Measurements from ENCODE around the gene UBE2N. TPM values are rescaled to one million over a fixed set of nuclear protein-coding genes. Genes with fewer than 3 reads are reported as not detected.

Gene UBE2N
- total and polyA plus RNA-seq, 8 donors = 82.2 to 154 (median 137) TPM

DNA sequence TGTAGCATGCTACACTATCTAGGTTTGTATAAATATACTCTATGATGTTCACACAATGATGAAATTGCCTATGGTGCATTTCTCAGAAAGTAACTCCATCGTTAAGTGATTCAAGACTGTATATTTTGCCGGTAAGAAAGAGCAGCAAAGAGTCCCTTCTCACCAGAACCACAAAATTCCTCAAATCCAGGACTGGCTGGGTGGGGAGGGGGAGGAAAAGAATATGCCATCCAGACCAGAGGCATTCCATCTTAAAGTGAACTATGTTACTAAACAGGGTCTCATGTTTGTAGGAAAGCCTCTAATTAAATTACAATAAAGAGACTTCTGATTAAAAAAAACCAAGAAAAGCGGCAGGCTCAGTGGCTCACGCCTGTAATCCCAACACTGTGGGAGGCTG is 11.5 kb downstream of the UBE2N start:
- Histone ChIP-seq H3K36me3 (no peaks in the 10 kb centered on the region), H3K27me3 (no peaks in the 10 kb centered on the region), H3K4me1 (peaks cover 26 to 73% of the 10 kb centered on the region in 2 donors), H3K9me3 (no peaks in the 10 kb centered on the region), H3K27ac (no peak overlapping the region), H3K4me3 (no peak overlapping the region)
- TF ChIP-seq, protein P1, sequence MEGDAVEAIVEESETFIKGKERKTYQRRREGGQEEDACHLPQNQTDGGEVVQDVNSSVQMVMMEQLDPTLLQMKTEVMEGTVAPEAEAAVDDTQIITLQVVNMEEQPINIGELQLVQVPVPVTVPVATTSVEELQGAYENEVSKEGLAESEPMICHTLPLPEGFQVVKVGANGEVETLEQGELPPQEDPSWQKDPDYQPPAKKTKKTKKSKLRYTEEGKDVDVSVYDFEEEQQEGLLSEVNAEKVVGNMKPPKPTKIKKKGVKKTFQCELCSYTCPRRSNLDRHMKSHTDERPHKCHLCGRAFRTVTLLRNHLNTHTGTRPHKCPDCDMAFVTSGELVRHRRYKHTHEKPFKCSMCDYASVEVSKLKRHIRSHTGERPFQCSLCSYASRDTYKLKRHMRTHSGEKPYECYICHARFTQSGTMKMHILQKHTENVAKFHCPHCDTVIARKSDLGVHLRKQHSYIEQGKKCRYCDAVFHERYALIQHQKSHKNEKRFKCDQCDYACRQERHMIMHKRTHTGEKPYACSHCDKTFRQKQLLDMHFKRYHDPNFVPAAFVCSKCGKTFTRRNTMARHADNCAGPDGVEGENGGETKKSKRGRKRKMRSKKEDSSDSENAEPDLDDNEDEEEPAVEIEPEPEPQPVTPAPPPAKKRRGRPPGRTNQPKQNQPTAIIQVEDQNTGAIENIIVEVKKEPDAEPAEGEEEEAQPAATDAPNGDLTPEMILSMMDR (IDR thresholded peaks at IDR 0.05) = no peak
- no peak for DNase-seq
- ATAC-seq = no peak
- intact Hi-C loops (cut with DNase I) = no loop called here

DNA sequence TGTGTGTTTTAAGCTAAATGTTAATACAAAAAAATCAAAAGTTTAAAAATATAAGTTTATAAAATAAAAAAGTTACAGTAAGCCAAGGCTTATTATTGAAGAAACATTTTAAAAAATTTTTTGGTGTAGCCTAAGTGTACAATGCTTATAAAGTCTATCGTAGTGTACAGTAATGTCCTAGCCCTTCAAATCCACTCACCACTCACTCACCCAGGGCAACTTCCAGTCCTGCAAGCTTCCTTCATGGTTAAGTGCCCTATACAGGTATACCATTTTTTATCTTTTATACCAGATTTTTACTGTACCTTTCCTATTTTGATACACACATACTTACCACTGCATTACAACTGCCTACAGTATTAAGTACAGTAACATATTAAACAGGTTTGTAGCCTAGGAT is 11.9 kb downstream of the UBE2N start:
- ATAC-seq (peak; percentile 70), DNase-seq (no peak)
- peaks cover 28 to 72% of the 10 kb centered on the region in 2 donors for H3K4me1 ChIP-seq
- H3K4me3 ChIP-seq = no peak overlapping the region
- H3K9me3 ChIP-seq = no peaks in the 10 kb centered on the region
- H3K27ac ChIP-seq = no peak overlapping the region
- TF ChIP-seq, protein P1 (IDR thresholded peaks at IDR 0.05) = no peak
- intact Hi-C loops (cut with DNase I) = no loop called here
- H3K36me3 ChIP-seq = no peaks in the 10 kb centered on the region
- H3K27me3 ChIP-seq = no peaks in the 10 kb centered on the region

DNA sequence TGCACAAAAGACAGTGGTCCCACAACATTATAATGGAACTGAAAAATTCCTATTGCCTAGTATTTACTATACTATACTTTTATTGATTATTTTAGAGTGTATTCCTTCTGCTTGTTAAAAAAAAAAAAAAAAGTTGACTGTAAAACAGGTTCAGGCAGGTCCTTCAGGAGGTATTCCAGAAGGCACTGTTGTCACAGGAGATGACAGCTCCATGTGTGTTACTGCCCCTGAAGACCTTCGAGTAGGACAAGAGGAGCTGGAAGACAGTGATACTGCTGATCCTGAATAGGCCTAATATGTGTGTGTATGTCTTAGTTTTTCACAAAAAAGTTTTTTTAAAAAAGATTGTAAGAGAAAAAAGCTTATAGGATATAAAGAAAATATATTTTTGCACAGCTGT is 12.3 kb downstream of the UBE2N start:
- H3K27ac ChIP-seq = no peak overlapping the region
- TF ChIP-seq, protein P1 (IDR thresholded peaks at IDR 0.05) = no peak
- DNase-seq (no peak), ATAC-seq (peak; percentile 34)
- H3K27me3 ChIP-seq = no peaks in the 10 kb centered on the region
- H3K4me3 ChIP-seq = no peak overlapping the region
- intact Hi-C loops (cut with DNase I) = no loop called here
- no peaks in the 10 kb centered on the region for H3K9me3 ChIP-seq
- H3K36me3 ChIP-seq = no peaks in the 10 kb centered on the region
- peaks cover 28 to 71% of the 10 kb centered on the region in 2 donors for H3K4me1 ChIP-seq

DNA sequence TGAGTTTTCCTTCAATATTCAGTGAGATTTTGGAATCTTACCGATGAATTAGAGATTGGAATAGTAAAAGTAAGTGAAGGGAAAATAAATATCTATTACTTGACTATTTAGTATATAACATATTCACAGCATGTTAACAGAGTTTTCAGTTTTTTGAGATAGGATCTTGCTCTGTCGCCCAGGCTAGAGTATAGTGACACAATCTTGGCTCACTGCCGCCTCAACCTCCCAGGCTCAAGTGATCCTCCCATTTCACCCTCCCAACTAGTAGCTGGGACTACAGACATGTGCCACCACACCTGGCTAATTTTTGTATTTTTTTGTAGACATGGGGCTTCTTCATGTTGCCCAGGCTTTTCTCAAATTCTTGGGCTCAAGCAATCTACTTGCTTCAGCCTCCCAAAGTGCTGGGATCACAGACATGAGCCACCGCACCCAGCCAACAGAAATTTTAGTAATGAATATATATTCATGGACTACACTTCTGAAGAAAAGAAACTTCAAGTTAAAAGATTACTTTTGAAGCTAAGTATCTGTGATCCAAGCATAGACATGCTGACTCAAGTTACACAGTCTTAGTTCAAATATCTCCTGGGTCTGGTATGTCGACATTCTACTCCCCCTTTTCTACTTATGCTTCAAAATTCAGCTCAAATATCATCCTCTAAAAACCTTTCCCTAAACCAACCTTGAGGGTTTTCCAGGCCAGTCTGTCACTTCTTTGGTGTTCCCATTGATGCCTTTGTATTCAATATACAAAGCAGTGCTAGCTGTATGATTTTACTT is 13.8 kb downstream of the UBE2N start:
- no peaks in the 10 kb centered on the region for H3K36me3 ChIP-seq
- ATAC-seq (peak; percentile 64), DNase-seq (peak in 1 of 4 donors; percentile 48)
- intact Hi-C loops (cut with DNase I) = no loop called here
- H3K4me1 ChIP-seq = peaks cover 35 to 71% of the 10 kb centered on the region in 2 donors
- H3K9me3 ChIP-seq = no peaks in the 10 kb centered on the region
- TF ChIP-seq, protein P1 (IDR thresholded peaks at IDR 0.05) = no peak
- no peak overlapping the region for H3K4me3 ChIP-seq
- no peaks in the 10 kb centered on the region for H3K27me3 ChIP-seq
- H3K27ac ChIP-seq = peak overlapping the region in 1 of 2 donors; percentile 8

DNA sequence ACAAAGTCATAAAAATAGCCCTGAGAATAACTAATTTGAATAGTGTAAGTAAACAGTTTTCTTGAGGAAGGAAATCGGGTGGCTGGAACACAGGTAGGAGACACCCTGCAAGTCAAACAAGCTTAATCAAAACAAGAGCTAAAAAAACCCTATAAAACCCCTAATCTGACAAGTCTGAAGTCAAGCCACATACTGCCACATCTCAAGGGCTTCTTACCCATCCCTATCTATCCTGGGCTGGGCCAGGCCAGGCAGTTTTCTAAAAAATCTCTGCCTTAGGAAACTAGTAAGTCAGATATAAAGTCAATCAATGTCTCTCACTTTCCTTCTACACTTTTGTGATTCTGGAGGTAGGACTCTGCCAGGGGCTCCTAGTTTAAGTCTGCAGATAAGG is 15.3 kb downstream of the UBE2N start:
- DNase-seq (no peak), ATAC-seq (no peak)
- intact Hi-C loops (cut with DNase I) = no loop called here
- Histone ChIP-seq H3K27me3 (no peaks in the 10 kb centered on the region), H3K9me3 (no peaks in the 10 kb centered on the region), H3K4me3 (no peak overlapping the region), H3K27ac (peak overlapping the region in 1 of 2 donors; percentile 46), H3K4me1 (peaks cover 40 to 82% of the 10 kb centered on the region in 2 donors), H3K36me3 (no peaks in the 10 kb centered on the region)
- TF ChIP-seq, protein P1 (IDR thresholded peaks at IDR 0.05) = no peak

Measured in left lung (tissue), 10 donors.